Medulla oblongata (tissue), 1 donor: Measurements from ENCODE around the gene RMRP.

Experiments
- DNase-seq: peaks from one replicate; pipeline ENCODE4 v3.0.0-alpha.2; 2015; ENCODE audit errors: extremely low spot score

RMRP gene

DNA sequence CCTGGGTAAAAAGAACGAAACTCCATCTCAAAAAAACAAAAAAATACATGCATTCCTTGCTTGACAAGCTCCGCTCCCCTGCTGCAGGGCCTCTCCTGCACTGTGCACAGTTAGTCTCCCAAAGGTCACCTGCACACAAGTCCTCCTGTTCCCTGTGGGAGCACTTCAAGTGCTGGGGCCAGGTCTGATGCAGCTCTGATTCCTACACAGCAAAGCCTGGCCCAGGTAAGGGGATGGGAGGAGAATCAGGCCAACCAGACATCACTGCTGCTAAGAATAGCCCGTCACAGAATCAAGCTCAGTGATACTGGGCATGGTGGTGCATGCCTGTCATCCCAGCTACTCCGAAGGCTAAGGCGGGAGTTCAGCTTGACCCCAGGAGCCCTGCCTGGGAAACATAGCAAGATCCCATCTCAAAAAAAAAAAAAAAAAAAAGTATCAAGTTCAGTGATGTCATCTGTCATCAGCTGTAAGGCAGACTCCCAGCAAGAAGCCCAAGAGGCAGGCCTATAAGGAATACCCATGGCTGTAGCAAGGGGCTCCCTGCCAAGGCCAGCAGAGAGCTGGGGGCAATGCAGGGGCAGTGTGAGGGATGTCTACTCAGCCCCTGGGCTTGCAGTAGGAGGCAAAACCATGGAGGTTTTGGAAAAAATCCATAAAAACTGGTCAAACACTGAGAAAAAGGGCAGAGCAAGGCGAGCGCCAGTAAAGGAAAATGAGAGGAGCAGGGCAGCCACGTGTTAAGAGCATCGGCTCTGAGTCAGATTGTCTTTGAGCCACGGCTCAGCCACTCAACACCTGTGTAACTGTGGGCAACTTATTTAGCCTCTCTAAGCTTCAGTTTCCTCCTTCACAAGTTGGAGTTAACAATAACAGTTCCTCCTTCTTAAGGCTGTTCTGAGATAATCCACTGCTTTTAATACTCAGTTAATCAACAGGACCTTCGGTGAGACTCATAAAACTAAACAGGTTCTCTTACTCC lies 28.7 kb upstream of the RMRP start:
- no peak for DNase-seq

DNA sequence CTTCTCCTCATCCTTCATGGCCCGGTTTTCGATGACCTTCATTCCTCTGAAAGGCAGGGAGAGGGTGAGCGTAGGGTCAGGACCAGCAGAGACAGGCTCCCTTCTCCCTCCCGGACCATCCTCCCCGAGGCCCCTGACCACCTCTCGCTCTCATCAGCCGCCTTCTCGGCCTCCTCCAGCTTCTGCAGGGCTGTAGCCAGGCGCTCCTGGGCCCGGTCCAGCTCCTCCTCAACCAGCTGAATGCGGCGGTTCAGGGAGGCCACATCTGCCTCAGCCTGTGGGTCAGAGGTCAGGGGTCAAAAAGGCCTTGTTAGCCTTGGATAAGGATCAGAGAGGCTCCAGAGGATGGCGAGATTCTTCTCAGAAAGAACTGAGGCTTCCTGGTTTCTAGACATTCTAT lies 27.7 kb upstream of the RMRP start:
- DNase-seq = no peak

DNA sequence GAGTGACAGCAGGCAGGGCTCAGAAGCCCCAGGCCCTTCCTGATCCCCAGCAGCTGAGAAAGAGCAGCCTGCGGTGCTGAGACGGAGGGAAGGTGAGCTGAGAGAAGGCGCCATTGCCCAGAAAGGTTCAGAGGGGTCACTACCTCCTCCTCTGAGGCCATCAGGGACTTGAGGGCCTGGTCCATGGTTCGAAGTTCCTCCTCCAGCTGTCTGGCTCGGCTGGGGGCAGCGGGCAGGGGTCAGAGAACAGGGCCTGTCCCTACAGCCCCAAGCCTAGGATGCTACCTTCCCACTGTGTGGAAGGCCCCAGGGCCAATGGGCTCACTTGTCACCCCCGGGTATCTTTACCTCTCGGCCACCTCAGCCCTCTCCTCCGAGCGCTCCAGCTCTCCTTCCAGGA lies 27.1 kb upstream of the RMRP start:
- DNase-seq = no peak

DNA sequence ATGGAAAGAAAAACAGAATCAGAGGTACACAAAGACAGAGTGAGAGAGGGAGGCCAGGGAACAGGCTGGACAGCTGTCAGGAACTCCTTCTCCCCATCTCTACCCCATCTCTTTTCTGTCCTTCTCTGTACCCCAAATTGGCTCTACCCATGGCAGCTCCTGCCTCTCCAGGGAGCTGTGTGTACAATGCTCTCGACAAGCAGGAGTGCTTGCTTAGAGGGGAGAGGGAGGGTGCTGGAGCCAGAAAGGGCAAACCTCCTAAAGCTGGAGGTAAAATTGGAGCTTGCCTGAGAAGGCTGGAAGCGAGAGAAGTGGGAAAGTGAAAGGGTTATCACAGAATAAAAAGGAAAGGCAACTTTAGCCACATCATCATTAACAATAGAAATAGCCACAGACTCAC lies 25.5 kb upstream of the RMRP start:
- DNase-seq = no peak

- no peak for DNase-seq
Observed at GRCh38 chr9:35682520-35683315, 24.9 kb upstream of the RMRP start.

DNA sequence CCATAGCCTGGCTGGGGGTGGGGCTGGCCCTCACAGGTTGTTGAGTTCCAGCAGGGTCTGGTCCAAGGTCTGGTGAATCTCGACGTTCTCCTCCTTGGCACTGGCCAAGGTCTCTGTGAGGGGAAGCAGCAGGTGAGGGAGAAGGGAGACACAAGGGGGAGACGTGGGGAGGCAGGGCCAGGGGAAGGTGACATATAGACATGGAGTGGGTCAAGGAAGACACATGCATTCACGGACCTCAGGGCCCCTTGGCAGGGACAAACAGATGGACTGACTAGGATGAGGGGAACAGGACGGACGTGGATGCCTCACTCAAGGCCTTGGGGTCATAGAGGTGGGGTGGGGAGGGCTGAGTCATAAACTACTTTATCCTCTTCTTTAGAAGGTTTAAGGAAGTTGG lies 24.2 kb upstream of the RMRP start:
- no peak for DNase-seq

DNA sequence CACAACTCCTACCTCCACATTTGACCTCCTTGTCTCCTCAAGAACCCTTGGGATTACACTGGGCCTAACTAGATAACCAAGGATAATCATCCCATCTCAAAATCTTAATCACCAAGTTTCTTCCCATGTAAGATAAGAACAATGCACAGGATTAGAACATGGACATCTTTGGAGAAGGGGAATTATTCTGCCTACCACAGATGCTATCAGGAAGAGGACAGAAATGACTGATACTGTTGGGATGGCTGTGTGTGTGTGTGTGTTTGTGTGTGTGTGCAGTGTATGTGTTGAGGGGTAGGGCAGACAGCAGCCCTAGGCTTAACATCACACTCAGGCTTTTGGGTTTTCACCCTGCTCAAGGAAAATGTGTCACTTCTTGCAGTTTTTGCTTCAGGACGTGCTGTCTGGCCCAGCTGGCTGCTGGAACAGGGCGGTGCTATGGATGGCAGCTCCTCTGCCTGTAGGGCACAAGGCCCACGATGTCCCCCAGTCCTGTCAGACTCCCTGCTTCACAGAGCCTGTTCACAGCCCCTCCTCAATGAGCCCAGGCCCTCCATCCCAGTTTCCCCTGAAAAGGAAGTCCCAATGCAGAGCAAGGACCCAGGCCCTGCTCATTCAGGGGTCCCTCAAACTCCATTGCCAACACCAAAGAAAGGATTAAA lies 23.7 kb upstream of the RMRP start:
- no peak for DNase-seq

DNA sequence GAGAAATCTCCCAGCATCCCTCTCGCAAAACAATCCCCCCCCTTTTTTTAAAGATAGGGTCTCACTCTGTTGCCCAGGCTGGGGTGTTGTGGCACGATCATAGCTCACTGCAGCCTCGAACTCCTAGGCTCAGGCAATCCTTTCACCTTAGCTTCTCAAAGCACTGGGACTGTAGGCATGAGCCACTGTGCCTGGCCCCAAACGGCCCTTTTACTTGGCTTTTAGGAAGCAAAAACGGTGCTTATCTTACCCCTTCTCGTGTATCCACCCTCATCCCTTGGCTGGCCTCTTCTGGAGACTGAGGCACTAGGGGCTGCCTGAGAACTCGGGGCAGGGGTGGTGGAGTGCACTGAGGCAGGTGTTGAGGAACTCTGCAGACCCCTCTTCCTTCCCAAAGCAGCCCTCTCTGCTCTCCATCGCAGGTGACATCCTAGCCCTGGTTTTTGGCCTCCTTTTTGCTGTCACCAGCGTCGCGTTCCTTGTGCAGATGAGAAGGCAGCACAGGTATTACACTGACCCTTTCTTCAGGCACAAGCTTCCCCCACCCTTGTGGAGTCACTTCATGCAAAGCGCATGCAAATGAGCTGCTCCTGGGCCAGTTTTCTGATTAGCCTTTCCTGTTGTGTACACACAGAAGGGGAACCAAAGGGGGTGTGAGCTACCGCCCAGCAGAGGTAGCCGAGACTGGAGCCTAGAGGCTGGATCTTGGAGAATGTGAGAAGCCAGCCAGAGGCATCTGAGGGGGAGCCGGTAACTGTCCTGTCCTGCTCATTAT lies 22.7 kb upstream of the RMRP start:
- no peak for DNase-seq

DNA sequence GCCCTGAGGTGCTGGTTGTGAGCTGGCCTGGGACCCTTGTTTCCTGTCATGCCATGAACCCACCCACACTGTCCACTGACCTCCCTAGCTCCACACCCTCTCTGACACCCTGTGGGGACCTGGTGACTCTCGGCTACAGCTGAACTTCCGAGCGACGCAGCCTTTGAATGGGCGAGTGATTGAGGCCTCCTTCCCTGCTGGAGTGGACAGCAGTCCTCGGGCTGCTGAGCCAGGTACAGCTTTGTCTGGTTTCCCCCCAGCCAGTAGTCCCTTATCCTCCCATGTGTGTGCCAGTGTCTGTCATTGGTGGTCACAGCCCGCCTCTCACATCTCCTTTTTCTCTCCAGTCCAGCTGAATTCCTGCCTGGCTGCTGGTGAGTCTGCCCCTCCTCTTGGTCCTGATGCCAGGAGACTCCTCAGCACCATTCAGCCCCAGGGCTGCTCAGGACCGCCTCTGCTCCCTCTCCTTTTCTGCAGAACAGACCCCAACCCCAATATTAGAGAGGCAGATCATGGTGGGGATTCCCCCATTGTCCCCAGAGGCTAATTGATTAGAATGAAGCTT lies 22.0 kb upstream of the RMRP start:
- DNase-seq = no peak

- no peak for DNase-seq
Observed at GRCh38 chr9:35679091-35679490, 21.3 kb upstream of the RMRP start.

- DNase-seq = no peak
Observed at GRCh38 chr9:35675732-35676392, 18.0 kb upstream of the RMRP start.

GRCh38 chr9:35675204-35675603 lies 17.4 kb upstream of the RMRP start:
- DNase-seq = no peak

GRCh38 chr9:35674025-35674361 lies 16.2 kb upstream of the RMRP start:
- no peak for DNase-seq

- DNase-seq = peak; percentile 47
Observed at GRCh38 chr9:35673132-35674024, 15.6 kb upstream of the RMRP start, which contains the start of gene CA9. Gene CA9, plus strand, starts transcription at chr9:35673928. Its CDS starts 32 bp downstream, at chr9:35673960.

- no peak for DNase-seq
Observed at GRCh38 chr9:35669331-35670145, 11.7 kb upstream of the RMRP start.

GRCh38 chr9:35667939-35668338 lies 10.1 kb upstream of the RMRP start:
- no peak for DNase-seq

- no peak for DNase-seq
Observed at GRCh38 chr9:35666549-35666948, 8.7 kb upstream of the RMRP start.

DNA sequence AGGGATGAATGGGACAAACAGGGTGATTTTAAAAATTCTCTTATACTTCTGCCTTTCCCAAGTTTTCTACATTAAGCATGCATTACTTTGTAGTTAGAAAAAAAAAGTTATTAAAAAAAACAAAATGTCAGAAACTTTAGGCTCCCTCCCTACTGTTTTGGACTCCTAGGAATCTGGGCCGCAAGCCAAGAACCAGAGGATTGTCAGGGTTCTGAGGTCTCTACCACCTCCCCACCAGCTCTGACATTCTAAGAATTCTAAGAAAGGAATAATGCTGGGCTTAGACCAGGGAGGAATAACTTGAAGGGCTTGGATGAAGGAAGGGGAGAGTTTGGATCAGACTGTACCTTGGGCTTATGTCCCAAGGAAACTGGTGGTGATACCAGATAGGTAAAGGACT lies 8.2 kb upstream of the RMRP start:
- no peak for DNase-seq

- no peak for DNase-seq
Observed at GRCh38 chr9:35665471-35665818, 7.6 kb upstream of the RMRP start.
